Stimulated activated CD8-positive, alpha-beta memory T cell treated with anti-CD3 and anti-CD28 coated beads, Interleukin-12 subunit alpha, Interleukin-12 subunit beta, amount 100 ng/mL, for 24 hours (primary cell): ENCODE results near the gene PLCH2.
"Not testable (repeated sequence)": the region's sequence is repeated elsewhere in the genome, so short reads cannot be mapped to it uniquely, and the experiment has no call there.

Experiments used
- DNase-seq: peaks from one replicate; pipeline ENCODE4 v3.0.0-alpha.2; 2020; ENCODE audit errors: extremely low read depth

The PLCH2 gene

DNA sequence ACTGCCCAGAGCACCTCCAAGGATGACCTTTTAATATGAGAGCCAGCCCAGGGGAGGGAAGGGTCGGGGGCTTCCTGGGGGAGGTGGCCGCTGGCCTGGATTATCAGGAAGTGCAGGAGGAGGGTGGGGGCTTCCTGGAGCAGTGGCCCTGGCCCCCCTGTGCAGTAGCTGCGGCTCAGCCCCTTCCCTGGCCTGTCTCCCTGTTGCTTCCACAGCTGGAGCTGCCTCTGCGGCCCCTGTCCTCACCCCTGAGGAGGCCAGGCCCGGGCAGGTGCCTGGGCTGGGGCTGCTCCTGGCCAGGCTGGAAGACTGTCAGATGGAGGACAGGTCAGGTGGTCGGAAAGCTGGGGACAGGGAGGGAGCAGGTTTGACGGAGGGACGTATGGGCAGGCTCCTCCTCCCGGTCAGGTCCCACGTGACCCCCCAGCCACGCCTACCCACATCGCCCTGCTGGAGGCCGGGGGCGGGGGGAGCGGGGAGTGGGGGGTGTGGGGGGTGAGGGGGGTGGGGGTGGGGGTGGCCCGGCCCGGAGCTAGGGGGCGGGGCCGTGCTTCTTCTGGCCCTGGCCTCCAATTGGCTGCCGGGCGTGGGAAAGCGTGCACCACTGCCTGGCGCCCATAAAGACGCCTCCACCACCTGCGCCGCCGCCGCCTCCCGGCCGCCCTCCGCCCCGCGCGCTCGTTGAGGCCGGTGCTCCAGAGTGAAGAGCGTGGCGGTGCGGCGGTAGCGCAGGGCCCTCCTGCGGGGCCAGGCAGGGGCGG, 69.8 kb downstream of the PLCH2 start:
- peak; percentile 65 for DNase-seq

DNA sequence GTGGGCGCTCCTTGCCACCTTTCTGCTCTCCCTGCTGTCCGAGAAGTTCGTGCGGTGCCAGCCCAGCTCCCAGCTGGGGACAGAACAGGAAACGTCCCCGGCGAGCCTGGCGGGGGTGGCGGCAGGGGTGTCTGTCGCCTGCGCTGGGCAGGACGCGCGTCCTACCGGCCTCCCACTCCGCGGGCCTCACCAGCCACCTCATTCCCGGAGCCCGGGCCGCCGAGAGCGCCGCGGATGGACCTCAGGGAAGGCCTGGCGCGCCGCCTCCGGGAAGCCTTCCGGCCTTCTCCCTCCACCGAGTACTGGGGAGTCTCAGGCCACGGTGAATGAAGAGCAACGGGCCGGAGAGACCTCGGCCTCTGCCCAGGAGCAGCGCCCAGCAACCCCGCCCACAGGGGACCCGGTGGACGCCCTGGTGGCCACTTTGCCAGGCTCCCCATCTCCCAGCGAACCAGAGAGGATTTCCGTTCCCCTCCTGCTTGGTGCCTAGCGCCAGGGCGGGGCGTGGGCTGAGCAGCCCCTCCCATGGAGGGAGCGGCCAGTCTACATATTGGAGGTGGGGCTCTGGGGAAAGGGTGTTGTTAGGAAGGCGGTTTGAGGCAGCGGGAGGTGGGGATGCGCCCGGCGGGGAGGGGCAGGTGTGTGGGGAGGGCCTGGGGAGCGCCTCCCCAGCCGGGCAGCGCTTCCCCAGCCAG, 70.6 kb downstream of the PLCH2 start:
- peak; percentile 61 for DNase-seq

- DNase-seq, result no peak
These were observed 71.3 kb downstream of the PLCH2 start for GRCh38 chr1:2547210-2548067.

GRCh38 chr1:2548068-2548589, 72.0 kb downstream of the PLCH2 start:
- no peak for DNase-seq

DNA sequence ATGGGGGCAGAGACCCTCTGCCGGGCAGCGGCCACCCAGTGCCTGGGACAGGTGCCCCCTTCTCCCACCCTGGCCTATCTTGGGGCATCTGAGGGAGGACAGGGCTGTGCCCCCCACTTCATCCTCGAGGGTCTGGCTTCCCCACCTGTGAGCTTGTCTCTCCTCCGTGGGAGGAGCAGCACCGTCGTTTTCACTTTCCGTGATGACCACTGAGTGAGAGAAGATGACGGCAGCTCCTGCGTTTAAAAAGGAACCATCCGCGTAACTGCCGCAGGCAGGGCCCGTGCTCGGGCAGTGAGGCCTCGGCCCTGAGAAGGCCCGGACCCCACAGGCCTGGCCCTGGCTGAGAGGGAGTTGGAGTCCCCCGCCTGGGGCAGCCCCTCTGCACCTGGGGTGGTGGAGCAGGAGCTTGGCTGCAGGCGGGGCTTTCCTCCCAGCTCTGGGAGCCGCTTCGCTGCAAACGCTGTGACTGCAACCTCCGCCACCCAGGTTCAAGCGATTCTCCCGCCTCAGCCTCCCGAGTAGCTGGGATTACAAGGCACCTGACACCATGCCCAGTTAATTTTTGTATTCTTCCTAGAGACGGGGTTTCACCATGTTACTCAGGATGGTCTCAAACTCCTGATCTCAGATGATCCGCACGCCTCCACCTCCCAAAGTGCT, 73.4 kb downstream of the PLCH2 start:
- not testable (repeated sequence) for DNase-seq

DNA sequence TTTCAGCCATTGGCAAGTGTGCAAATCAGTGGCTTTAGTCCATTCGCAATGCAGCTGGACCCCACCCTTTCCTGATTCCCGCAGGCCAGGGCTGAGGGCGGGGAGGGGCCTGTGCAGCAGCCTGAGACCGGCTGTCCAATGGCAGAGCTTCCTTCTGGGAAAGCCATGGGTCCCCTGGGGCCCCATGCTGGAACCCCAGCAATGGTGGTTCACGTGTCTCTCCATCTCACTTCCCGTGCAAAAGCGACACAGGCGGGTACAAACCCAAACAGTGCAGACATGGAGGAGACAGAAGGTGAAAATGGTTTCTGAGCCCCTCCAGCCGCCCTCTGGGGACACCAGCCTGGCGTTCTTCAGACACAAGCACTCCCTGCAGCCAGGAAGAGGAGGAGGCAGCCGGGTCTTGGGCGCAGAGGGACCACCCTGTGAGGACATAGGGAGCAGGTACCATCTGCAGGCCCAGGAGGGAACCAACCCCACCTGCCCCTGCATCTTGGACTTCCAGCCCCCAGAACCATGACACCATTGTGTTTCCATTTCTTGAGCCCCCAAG, 74.3 kb downstream of the PLCH2 start:
- DNase-seq, result not testable (repeated sequence)

GRCh38 chr1:2551544-2551943, 75.5 kb downstream of the PLCH2 start:
- DNase-seq, result not testable (repeated sequence)

DNA sequence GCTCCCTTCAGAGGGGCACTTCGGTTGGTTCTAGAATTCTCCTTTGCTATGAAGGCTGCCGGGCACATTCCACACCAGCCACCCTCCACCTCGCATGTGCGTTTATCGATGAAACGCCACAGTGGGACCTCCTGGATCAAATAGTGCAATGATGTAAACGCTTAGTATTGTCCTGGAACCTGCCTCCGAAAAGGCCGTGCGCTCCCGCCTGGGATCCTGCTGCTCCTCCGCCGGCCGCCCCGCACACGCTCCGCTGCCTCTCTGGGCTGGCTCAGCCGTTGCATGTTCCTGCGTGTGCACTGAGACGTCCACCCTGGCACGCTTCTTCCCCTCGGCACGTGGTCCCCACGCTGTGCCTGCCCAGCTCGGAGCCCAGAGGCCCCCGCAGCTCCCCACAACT, 76.1 kb downstream of the PLCH2 start:
- no peak for DNase-seq

DNA sequence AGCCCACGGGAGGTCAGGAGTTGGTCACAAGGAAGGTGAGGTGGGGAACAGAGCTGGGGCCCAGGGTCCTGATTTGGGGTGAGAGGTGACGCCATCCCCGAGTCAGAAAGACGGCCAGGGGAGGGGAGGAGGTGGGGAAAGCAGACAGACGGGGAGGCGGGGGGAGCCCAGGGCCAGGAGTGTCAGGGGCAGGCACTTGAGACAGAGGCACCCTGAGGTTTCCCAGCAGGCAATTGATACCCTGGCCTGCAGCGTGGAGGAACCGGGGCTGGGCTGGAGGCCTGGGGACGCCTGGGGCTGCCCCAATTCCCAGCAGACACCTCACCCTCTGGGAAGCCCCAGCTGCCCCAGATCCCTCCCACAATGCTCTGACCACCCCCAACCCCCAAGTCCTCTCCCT, 77.0 kb downstream of the PLCH2 start:
- not testable (repeated sequence) for DNase-seq

DNA sequence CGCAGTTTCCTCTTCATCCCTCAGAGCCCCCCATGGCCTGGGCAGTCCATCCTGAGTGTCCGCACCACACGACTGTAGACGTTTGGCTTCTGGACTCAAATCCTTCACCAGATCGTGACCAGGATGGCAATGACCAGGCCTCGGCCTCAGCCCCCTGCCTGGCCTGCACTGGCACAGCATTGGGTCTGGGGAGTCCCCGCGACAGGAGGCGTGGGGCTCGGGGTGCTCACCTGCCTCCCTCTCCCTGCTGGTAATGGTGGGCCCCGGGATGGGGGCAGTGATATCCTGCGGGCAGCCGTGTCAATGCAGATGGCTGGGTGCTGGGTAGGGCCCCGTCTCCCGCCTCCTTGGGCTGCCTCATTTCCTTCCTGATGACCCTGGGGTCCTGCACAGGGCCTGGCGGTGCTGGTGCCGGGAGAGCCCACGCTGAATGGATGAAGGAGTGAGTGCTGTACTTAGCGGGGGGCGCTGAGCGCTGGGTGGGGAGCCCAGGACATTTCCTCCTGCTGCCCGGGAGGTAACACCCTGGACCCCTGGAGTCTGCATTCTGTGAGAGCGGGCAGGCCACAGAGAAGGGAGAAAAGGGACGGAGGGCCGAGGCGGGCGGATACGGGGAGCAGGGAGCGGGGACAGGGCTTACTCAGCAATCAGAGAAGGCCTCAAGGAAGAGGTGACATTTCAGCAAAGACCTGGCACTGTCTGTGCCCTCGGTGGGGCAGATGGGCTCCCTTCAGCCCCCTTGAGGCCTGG, 78.0 kb downstream of the PLCH2 start:
- no peak for DNase-seq

DNA sequence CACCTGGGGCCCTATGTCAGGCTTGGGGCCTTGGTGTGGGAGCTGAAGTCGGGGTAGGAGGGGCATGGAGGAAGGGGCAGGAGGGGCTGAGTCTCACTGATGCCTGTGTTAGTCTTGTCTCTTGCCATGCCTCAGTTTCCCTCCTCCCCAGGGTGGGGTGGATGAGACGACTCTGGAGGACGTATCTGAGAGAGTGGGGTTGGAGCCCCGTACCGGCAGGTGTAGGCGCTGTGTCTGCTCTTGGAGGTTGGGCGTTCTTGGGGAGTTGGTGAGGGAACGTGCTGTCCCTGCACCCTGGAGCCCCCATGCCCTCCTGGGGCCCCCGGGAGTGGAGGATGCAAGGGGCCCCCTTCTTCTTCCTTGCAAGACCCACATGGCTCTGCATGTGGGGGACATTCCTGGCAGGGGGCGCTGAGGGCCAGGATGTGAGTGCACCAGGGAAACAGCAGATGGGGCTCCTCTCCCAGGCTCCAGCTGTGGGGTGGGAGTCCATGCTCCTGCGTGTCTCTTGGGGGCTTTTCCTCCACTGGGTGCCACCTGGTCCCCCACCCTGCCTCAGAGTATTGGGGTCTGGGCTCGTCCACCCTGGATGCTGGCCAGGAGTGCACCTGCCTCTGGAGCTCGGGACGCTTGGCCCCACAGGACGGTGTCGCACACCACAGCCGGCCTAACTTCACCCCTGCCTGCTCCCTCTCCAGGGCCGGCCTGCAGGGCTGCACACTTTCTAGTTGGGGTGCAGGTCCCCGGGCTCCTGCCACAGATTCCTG, 78.7 kb downstream of the PLCH2 start:
- DNase-seq, result no peak
